ENCODE results near the gene NLRC3.

Gene NLRC3

DNA sequence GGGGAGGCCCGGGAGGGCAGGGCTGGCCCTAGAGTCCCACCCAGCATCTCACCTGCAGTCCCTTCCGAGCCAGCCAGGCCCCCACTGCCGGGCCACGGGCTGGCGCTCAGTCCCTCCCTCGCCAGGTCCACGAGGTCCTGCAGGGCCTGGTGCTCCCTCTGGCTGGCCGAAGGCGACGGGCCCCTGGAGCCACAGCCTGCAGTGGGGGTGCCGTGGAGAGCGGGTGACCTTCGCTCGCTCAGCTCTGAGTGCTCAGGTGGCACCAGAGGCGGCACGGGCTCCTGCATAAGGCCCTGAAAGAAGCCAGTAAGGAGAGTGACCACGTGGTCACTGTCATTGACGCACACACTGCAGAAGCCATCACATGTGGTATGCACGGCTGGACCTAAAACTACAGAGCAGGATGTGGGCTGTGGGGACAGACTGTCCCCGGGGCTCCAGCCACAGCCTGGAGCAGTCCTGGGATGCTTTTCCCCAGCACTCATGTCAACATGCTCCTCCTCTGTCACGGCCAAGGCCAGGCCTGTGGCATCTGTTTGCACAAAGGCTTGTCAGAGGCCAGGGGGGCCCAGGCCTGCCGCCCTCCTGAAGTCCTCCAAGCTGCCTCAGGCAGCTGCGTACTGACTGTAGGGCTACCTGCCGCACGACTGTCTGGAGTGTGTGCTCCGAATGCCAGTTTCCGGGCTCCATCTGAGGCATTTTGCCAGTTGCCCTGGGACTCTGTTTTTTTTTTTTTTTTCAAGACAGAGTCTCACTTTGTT is 19.1 kb upstream of the NLRC3 start:
- no peak for DNase-seq

DNA sequence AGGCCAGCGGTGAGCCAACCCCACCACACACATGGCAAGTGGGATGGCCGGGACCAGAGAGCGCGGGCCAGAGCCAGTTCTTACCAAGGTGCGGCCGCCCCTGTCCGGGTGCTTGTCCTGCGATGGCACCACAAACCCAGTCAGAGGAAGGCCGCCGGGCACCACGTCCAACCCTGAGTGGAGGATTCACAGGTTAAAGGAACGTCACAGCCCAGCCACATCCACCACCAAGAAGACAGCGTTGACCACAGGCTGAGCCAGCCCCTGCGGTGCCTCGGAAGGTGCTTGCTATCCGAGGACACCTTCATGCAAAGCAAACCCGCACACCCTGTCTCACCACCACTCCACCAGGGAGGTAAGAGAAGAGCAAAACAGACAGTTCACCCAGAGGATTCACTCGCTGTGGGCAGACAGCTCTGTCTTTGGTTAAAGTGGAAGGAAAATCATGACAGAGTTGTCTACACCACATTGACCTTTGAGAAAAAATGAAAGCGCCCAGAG is 18.4 kb upstream of the NLRC3 start:
- DNase-seq, result no peak

DNA sequence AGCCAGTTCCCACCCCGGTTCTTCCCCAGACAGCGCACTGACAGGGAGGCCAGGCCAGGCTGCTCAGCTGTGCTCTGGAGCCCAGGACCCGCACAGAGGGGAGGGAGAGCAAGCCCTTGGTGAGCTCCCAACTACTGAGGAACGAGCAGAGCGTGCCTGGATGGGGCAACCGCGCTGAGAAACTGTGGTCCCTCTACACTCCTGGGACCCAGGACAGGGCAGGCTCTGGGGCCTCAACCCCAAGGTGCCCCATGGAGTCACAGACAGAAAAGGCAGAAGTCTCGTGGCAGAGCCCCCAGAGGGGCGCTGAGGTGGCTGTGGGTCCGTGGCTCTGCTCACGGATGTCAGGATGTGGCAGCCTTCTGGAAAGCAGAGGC is 17.9 kb upstream of the NLRC3 start:
- DNase-seq, result no peak

DNA sequence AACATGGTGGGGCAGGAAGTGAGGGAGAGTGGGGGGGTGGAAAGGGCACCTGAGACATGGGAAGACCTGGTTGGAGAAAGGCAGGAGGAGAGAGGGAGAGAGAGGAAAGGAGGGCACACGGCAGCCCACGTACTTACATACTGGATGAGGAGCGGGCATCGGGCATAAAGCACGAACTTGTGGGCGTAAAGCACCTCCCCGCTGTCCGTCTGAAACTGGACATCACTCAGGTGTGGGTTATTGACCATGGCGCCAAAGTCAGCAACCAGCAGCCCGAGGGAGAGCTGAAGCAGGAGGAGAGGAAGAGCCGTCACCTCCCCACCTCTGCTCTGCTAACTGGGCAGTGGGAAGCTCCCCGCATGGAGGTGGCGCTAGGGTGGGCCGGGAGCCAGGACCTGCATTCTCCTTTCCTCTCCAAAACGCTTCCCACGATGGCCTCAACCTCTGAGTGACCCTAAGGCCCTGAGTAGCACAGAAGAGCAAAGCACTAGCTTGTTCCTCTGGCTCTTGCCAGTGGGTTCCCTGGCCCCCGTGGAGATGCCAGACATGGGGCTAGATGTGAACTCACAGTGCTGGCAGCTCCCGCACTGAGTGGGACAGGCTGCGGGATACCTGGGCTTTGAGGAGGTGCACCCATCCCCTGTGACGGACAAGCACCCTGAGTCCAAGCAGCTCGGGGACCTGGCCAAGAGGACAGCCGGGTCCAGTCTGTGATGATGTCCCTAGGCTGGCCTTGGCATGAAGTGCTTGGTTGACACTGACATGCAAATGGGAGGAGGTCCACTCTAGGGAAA is 17.3 kb upstream of the NLRC3 start:
- DNase-seq, result no peak

DNA sequence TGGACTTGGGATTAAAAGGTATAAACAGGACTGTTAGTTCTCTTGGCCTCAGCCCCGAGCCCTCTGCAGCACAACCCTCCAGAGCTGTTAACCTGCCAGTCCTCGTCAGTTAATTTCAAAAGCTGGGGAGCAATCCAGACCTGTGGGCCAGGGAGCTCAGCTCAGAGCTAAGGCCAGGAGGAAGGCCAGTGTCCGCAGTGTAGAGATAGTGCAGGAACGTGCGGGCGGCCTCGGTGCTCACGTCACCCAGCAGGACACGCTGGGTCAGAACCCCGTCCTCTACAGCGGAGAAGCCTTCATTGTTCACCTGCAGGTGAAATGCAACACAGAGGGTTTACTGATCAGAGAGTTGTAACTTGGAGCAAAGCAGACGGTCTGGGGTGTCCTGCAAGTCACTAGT is 15.4 kb upstream of the NLRC3 start:
- DNase-seq, result no peak

DNA sequence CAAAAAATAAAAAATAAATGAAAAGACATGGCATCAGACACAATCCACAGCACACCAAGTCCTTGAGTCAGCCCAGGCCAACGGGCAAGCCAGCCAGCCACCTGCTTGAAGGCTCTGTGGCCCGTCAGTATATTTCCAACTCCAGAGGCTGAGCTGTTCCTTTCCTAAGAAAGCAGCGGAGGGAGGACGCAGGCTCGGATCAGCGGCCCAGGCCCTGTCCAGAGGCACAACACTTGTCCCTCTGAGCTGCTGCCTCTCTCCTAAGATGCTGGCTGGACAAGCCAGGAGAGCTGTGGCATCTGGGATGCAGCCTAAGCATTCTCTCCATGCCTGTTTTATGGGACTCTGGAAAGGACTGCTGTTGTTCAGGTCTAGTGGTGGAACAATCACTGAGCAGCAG is 14.8 kb upstream of the NLRC3 start:
- DNase-seq, result no peak

DNA sequence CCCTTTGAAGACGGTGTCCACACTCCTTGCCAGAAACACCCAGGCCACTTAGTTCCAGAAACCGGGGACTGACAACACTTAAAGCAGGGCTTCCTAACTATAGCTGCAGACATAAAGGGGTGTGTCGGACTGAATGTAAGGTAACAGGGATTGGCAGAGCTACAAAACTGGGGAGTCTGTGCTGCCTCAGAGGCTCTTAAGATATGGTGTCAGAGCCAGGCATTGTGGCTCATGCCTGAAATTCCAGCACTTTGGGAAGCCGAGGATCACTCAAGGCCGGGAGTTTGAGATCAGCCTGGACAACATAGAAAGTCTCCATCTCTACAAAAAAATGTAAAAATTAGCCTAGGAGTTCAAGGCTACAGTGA is 14.2 kb upstream of the NLRC3 start:
- no peak for DNase-seq

DNA sequence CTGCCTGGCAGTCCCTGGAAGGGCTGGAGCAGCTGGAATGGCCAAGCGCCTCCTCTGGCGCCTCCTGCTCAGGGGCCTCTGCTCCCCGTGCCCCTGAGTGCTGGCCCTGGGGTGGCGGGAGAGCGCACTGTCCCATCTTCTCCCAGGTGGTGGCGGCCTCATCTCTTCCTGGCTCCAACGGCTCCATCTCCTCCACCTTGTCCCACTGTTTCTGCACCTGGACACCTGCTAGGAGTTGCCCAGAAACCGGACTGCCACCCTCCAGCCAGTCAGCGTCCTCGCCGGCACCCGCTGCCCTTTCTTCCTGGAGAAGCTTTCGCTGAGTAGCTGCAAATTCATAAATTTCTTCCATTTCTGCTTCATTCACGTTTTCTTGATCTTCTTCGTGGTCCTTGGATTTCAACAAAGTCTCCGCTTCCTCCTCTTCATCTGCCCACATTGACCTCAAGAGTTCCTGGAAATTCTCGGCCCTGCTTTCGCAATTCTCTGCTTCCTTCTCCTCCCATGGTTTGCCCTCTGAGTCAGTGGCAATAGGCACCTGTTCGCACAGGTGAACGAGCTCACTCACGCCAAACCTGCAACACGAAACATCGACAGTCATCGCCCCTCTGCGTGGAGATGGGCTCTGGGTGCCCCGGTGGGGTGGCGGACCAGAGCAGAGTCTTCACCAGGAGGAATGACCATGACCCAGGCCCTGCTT is 13.7 kb upstream of the NLRC3 start:
- no peak for DNase-seq

DNA sequence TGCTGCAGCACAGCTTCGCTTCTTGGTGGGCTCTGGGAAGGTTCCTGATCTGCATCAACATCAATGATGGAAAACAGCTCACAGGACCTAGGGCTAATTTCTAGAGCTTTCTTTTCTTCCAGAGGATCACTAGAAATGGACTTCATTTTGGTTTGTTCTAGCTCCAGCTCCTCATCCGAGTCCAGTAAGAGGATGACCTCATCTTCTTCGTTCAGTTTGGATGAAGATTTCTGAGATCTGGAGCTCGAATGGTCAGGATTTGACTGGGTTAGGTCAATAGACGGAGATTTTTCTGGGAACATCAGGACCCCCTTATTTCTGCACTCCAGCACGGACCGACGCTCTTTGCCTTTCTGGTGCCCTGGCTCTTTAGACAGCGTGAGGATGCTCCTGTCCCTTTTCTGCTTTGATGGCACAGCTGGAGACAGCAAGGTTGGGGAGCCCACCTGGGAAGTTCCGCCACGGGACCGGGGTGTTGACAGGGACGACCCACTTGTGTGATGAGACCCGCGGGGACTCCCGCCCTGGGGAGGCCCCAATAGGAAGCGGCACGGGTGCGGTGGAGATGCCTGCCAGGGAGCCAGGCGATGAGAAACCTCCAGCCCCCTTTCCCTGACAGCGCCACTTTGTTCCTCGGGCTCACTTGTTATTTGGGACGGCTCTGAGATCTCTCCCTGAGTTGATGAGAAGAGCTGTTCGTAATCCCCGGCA is 12.9 kb upstream of the NLRC3 start:
- DNase-seq, result no peak

DNA sequence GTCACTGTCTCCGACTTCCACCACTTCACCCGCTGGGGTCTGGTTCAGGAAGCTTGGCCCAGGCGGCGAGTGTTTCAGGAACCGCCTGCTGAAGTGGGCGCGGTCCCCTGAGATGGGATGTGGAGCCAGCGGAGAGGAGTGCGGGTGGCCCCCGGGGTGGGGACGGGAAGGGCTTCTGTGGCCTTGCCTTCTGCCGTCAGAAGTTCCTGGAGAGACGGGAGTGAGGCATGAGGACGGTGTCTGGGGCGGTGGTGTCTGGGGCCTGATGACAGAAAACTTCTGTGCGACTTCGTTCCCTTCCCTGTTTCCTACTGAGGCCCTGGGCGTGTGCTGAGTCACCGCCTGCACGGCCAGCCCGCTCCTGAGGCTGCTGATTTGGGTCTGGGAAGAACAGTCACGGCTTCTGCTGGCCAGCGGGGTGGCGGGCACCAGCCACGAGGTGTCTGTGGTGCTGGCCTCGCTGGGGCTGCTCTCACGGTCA is 12.3 kb upstream of the NLRC3 start:
- DNase-seq, result no peak

DNA sequence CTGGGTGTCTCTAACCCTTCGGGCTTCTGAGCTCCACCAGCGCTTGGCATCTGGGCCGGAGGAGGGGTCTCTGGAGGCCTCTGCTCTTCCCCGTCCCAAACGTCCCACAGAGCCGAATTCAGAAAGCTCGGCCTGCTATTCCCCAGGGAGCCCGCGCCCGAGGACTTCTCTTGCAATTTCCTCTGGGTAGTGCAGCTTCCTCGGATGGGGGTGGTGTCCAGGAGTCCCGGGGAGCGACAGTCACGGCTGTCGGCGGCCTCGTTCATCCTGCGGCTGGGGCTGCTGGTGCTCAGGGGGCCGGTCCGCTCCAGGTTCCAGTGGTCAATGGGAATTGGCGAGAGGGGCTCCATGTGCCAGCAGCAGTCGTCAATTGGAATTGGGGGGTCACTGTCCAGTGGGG is 11.8 kb upstream of the NLRC3 start:
- DNase-seq, result no peak

DNA sequence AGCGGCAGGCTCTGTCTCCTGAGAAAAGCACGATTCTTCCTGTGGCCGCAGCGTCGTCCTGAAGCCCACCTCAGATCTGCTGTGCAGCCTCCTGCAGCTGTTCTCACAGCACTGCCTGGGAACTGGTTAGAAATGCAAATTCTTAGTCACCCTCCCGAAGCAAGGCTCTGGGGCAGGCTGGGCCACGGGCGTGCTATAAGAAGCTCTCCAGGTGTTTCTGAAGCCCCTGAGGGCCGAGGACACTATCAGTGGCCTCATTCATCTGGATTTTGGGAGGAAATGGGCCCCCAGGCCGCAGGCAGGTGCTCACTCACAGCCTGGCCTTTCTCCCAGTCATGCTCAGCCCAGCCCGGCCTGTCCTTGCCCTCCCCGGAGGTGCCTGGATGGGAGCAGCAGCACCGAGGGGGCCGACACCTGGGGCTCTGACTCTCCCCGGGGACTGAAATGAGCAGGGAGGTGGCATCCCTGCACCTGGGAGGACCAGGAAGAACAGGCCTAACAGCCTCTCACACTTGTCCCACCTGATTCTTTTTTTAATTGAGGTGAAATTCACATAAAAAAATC is 10.4 kb upstream of the NLRC3 start:
- DNase-seq, result no peak

DNA sequence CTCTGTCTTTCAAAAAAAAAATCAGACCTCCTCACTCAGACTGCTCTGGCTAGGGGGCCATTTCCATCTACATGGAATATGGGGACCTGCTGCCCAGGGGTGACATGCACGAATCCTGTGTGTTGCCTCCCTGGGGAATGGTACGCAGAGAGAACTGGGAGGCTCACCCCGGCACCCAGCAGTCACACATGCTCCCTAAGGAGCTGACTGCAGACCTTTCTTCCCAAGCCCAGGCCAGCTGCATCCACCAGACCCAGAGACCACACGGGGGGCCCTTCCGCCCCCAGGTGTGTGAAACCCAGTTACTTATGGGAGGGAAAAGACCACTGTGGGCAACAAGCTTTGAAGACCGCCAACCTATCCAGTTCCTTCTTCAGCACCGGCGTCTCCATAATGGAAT is 7.2 kb upstream of the NLRC3 start:
- no peak for DNase-seq

DNA sequence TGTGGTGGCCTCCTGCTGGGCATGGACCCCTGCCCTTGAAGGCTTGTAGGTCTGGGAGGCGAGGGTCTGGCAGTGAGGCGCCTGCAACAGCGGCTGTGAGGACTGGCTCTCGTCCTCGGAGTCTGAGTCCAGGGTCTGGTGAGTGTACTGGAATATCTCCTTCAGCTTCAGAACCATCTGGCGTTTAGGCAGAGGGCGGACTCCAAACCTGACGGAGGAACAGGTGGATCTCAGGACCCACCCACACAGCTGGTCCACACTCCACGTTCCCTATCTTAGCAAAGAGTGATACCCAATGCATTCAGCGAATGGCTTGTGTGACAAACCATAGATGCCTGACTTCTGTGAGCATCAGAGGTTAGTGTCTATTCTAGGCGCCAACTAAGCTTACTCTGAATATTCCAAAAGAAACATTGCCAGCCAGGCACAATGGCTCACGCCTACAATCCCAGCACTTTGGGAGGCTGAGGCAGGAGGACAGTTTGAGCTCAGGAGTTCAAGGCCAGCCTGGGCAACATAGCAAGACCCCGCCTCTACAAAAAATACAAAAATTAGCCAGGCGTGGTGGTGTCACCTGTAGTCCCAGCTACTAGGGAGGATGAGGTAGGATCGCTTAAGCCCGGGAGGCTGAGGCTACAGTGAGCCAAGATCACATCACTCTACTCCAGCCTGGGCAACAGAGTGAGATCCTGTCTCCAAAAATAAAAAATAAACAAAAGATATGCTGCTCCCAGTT is 6.3 kb upstream of the NLRC3 start:
- no peak for DNase-seq

DNA sequence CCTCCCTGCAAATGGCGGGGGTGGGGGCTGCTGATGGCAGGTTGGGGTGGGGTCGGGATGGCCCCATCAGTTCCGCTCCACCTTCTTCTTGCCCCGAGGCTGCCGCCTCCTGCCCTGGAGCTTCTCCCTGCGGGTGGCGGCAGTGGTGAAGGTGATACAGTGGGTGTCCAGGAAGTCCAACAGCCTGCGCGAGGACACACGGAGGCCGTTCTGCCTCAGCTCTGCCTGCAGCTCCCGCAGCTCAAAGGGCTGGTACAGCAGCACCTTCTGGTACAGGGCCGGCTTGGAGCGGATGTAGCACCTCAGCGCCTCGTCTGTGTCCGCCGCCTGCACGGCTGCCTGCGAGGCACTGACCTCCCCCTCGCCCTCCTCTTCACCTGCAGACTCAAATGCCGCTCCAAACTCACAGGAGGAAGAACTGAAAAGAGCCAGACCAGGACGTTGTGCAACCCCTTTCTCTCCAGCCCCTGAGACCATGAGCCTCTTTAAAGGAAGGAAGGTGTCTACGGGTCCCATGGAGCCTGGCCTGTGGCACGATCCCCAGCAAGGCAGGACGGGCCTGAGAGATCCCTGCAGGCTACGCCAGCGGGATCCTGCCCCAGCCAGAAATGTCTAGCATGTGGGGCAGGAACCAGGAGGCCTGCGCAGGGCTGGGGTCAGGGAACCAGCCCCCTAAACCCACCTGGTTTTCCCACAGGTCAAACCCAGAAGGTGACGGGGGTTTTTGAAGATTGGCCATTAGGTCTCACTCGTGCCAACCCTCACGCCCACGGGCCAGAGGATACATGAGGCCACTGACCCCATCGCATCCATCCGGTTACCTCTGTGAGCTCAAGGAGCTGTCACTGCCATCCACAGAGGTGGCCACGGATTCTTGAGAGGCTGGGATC is 5.3 kb upstream of the NLRC3 start:
- DNase-seq, result no peak

DNA sequence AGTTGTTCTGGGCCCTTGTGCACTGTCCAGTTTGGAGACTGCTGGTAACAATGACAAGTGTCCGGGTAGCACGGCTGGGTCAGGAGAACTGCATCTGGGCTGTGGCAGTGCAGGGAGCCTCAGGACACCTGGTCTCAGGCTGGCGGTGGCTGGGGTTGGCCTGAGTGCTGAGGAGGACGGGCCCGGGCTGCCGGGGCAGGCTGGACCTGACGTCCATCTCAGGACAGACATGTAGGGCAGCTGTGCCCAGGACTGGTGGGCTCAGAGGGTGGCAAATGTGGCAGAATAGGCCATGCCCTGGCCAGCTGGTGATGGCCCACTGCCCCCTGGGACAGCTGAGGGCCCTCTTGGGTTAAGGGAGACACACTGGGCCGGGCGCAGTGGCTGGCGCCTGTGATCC is 4.2 kb upstream of the NLRC3 start:
- no peak for DNase-seq

DNA sequence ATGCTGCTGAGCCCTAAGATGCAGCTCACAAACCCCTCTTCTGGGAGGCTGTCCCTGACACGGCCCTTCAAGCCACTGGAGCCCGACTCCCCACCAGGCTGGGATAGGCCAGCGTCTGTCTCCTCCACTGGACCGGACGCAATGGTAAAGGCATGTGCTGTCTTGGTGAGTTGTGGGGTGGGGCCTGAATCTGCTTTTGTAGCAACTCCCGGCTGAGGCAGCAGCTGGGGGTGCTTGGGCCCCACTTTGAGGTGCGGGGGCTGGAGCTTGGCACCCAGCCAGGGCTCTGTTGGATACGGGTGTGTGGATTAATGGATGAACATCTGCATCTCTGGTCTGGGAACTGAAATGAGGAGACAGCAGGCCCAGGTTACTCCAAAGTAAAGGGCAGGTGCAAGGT is 3.5 kb upstream of the NLRC3 start:
- no peak for DNase-seq

DNA sequence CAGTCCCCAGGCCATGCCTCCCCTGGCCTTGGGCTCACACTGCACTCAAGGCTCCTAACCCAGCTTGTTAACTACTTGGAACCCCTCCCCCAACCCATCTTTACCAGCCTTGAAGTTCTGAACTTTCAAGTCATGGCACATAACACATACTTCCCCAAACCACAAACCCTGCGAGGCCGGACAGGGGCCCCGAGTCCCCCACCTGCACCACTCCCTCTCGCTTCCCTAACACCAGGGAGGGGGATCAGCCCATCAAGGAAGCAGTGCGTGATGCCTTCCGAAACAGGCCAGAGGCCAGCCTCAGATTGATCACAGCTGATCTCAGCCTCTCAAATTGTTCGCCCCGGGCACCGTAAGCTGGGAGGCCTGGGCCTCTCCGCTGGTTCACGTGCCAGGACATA is 3.0 kb upstream of the NLRC3 start:
- no peak for DNase-seq

DNA sequence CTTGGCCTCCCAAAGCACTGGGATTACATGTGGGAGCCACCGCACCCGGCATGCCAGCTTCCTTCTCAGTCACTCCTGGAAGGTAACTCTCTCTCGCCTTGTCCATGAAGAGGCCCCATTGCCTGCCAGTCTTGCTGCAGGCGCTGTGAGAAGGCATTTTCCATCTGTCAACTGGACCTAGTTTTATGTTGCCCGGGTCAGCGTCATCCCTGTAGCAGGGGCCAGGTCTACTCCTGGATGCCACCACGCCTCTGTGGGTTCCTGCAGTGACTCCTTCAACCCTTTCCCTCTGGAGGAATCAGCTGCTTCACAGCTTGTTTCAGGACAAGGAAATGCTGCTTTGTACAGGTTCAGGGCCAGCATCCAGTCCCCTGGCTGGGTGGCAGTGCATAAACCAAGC is 2.6 kb upstream of the NLRC3 start:
- no peak for DNase-seq

DNA sequence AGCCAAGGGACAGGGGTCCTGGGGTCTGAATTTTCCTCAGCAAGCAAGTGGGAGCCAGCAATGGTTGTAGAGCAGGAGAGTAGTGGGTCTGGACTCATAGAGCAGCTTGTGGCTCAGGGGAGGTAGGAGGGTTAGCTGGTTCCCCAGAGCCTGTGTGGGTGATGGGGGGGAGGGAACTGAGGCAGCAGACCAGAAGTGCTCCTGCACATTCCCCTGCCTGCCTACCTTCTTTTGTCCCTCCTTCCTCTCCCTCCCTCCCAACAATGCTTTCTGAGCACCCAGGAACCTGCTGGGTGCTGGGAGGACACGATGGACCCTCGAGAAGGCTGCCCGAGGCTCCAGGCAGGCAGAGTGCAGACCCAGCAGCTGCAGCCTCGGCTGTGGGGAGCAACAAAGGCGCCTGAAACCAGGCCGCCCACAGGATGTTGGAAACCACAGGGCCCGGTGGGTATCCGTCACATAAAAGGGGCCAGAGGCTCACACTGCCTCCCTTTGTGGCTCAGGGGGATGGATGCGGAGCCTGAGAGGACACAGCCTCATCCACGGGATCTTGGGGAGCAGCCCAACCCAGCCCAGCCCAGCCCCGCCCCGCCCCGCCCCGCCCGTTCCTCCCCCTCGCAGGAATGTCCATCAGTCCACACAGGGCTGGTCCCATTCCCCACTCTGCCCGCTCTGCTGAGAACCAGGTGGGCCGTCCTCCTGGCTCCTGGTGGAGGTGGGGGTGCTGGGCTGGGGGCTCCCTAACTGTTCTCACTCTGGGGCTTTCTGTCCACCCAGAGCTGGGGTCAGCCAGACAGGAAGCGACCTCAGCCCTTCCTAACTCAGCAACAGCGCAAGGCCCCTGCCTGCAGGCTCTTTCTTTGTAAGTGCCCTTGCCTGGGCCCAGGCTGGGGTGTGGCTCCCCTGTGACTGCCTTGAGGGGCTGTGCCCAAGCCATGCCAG is 1.7 kb upstream of the NLRC3 start:
- DNase-seq, result peak; percentile 39 to 54
